NCI-H146 treated with DMSO at 0.1 percent for 48 hours (cell line): ENCODE measurements around the gene MARK1.

Experiments used
- DNase-seq: peaks from one replicate; lab custom pipeline; 2025; ENCODE audit not compliant: unreplicated experiment; lab: John Stamatoyannopoulos, UW

The MARK1 gene

GRCh38 chr1:220689666-220690065 lies 161.7 kb downstream of the MARK1 start:
- no peak for DNase-seq

GRCh38 chr1:220690140-220691052 lies 162.5 kb downstream of the MARK1 start, which contains the start of gene C1orf115:
Gene C1orf115, plus strand, starts transcription at chr1:220690363. Its CDS starts 40 bp downstream, at chr1:220690403.
- DNase-seq = peak; percentile 18

- no peak for DNase-seq
Observed at GRCh38 chr1:220691053-220691684, 163.2 kb downstream of the MARK1 start.

GRCh38 chr1:220692436-220693228 lies 164.7 kb downstream of the MARK1 start:
- no peak for DNase-seq

GRCh38 chr1:220694866-220695382 lies 167.0 kb downstream of the MARK1 start:
- DNase-seq = no peak

- DNase-seq = no peak
Observed at GRCh38 chr1:220695426-220695825, 167.5 kb downstream of the MARK1 start.

- no peak for DNase-seq
Observed at GRCh38 chr1:220696226-220696862, 168.4 kb downstream of the MARK1 start.

GRCh38 chr1:220696863-220697231 lies 168.9 kb downstream of the MARK1 start:
- DNase-seq = no peak

- DNase-seq = no peak
Observed at GRCh38 chr1:220697326-220697725, 169.4 kb downstream of the MARK1 start.

- no peak for DNase-seq
Observed at GRCh38 chr1:220698607-220699016, 170.7 kb downstream of the MARK1 start.

GRCh38 chr1:220699044-220699443 lies 171.1 kb downstream of the MARK1 start:
- no peak for DNase-seq

GRCh38 chr1:220700556-220701179 lies 172.7 kb downstream of the MARK1 start:
- no peak for DNase-seq

- no peak for DNase-seq
Observed at GRCh38 chr1:220701974-220702373, 174.0 kb downstream of the MARK1 start.

- no peak for DNase-seq
Observed at GRCh38 chr1:220702733-220703270, 174.9 kb downstream of the MARK1 start.

- no peak for DNase-seq
Observed at GRCh38 chr1:220703305-220703704, 175.4 kb downstream of the MARK1 start.

- DNase-seq = no peak
Observed at GRCh38 chr1:220705782-220706181, 177.8 kb downstream of the MARK1 start.

- no peak for DNase-seq
Observed at GRCh38 chr1:220706480-220706879, 178.5 kb downstream of the MARK1 start.

- no peak for DNase-seq
Observed at GRCh38 chr1:220707160-220707559, 179.2 kb downstream of the MARK1 start.

GRCh38 chr1:220708244-220708643 lies 180.3 kb downstream of the MARK1 start:
- DNase-seq = no peak
